PC-3 (cell line): ENCODE measurements around the gene KAT6B.

Source experiments
- CTCF ChIP-seq: fragments of 300-600 bp; sonication (generic); conservative IDR thresholded peaks from 2 replicates; pipeline ENCODE4 v1.5.1; 2017; ENCODE audit warnings: antibody characterized with exemption, low read depth, mild to moderate bottlenecking, low read length
- EZH2 ChIP-seq: fragments of 300-600 bp; sonication (generic); IDR thresholded peaks from one replicate; pipeline ENCODE4 v1.6.1; 2017; ENCODE audit warnings: antibody characterized with exemption, mild to moderate bottlenecking, low read length; ENCODE audit not compliant: unreplicated experiment
- EZH2phosphoT487 ChIP-seq: fragments of 300-600 bp; sonication (generic); IDR thresholded peaks from 2 replicates; pipeline ENCODE4 v1.6.1; 2018; ENCODE audit warnings: mild to moderate bottlenecking, antibody characterized with exemption, low read length, borderline replicate concordance

- TF ChIP-seq CTCF (no peak), EZH2 (no peak), EZH2phosphoT487 (no peak)
Measured at GRCh38 chr10:75002967-75003594, 176.7 kb downstream of the KAT6B start.
